ENCODE data around the gene PUM1.

- TF ChIP-seq, protein P1, sequence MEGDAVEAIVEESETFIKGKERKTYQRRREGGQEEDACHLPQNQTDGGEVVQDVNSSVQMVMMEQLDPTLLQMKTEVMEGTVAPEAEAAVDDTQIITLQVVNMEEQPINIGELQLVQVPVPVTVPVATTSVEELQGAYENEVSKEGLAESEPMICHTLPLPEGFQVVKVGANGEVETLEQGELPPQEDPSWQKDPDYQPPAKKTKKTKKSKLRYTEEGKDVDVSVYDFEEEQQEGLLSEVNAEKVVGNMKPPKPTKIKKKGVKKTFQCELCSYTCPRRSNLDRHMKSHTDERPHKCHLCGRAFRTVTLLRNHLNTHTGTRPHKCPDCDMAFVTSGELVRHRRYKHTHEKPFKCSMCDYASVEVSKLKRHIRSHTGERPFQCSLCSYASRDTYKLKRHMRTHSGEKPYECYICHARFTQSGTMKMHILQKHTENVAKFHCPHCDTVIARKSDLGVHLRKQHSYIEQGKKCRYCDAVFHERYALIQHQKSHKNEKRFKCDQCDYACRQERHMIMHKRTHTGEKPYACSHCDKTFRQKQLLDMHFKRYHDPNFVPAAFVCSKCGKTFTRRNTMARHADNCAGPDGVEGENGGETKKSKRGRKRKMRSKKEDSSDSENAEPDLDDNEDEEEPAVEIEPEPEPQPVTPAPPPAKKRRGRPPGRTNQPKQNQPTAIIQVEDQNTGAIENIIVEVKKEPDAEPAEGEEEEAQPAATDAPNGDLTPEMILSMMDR (IDR thresholded peaks at IDR 0.05 in 8 of 11, conservative IDR thresholded peaks at IDR 0.05 in 3 of 11) = no peak
- TF ChIP-seq POLR2A (IDR thresholded peaks at IDR 0.05) = no peak
- no peak for TF ChIP-seq POLR2AphosphoS5 (IDR thresholded peaks at IDR 0.05)
These were observed 171.0 kb downstream of the PUM1 start for GRCh38 chr1:30894508-30894973.
